GM19035 (cell line): Measurements from ENCODE around the gene ALDH2.
"Not testable (repeated sequence)": the region's sequence is repeated elsewhere in the genome, so short reads cannot be mapped to it uniquely, and the experiment has no call there.

Source experiments
- ATAC-seq: cut with Tn5 transposase; IDR thresholded peaks from one replicate; pipeline ENCODE4 v1.9.1; 2021; ENCODE audit not compliant: unreplicated experiment

ALDH2 gene

DNA sequence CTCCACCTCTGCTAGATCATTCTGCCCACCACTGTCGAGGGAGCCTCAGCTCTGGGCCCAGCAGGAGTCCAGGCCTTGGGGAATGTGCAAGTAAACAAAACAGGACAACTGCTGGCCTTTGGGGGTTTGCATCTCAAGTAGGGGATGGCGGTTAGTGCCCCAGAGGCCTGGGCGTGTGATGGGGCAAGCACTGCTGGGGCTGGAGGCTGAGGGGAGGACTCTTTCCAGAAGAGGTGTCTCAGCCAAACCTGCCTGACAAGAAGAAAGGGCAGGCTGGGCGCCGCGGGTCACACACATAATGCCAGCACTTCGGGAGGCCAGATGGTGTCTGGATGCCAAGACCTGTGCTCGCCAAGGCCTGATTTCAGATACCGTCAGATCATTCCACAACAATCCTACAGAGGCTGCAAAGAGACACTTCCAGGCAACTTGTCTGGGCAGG lies 8.6 kb upstream of the ALDH2 start:
- no peak for ATAC-seq

DNA sequence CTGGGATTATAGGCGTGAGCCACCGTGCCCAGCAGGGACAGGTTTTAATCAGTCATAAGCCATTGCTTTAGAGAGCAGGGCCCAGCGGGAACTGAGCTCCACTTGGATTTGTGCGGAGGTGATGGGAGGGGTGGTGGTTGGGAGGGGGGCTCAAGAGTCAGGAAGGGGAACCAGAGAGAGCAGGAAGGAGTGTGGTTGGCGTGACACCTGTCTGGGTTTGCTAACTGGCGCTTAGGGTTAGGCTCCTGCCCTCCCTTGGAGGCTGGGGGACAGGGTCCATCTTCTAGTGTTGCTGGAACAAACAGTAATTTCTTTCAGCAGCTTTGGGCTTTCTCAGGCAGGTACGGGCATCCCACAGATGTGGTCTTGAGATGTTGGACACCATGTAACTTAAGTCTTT lies 7.5 kb upstream of the ALDH2 start:
- ATAC-seq, result no peak

DNA sequence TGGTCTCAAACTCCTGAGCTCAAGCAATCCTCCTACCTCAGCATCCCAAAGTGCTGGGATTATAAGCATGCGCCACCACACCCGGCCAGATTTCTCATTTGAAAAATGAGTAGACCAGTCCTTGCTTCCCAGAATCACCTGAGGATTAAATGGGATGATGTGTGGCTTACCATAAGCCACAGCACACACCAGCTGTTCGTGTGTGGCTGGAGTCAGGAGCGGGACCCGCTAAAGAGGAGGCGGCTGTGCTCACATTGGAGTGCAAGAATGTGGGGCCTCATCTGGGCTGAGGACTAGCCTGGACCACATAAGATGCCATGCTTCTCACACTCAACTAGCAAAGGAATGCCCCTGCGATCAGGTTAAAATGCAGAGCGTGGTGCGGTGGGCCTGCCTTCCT lies 6.7 kb upstream of the ALDH2 start:
- ATAC-seq, result no peak

DNA sequence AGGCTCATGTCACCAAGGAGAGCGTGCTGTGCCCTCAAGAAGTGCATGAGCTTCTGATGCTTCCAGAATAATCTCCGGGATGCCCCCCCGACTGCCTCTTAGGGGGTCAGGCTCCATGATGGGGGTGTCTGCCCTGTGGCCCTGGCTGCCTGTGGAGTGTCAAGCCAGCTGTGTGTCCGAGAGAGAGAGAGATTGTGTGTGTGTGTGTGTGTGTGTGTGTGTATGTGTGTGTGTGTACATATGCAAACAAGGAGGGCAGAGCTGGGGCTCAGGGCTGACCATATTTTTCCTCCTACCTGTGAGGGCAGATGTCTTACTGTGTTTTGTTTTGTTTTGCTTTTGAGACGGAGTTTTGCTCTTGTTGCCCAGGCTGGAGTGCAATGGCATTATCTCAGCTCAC lies 5.6 kb upstream of the ALDH2 start:
- ATAC-seq, result no peak

DNA sequence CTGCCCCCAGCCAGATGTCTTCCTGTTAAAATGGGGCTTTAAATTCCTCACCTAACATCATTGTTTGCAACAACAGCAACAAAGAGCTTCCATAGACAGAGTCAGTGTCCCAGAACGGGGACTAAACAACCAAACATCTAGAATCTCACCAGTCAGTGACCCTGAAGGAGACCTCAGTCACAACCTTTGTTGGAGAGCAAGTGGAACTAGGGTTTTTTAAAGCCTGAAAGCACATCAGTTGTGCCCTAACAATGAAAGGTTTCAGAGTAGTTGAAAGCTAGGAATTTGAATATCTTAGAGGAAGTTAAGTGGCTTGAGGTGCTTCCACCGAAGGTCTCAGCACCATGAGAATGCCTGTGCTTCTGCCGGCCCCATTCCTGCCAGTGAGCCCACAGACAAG lies 5.0 kb upstream of the ALDH2 start:
- ATAC-seq, result no peak

DNA sequence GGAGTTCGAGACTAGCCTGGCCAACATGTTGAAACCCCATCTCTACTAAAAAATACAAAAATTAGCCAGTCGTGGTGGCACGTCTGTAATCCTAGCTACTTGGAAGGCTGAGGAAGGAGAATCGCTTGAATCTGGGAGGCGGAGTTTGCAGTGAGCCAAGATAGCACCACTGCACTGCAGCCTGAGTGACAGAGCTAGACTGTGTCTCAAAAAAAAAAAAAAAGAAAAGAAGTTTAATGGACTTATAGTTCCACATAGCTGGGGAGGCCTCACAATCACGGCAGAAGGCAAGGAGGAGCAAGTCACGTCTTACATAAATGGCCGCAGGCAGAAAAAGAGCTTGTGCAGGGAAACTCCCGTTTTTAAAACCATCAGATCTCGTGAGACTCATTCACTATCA lies 3.2 kb upstream of the ALDH2 start:
- not testable (repeated sequence) for ATAC-seq

DNA sequence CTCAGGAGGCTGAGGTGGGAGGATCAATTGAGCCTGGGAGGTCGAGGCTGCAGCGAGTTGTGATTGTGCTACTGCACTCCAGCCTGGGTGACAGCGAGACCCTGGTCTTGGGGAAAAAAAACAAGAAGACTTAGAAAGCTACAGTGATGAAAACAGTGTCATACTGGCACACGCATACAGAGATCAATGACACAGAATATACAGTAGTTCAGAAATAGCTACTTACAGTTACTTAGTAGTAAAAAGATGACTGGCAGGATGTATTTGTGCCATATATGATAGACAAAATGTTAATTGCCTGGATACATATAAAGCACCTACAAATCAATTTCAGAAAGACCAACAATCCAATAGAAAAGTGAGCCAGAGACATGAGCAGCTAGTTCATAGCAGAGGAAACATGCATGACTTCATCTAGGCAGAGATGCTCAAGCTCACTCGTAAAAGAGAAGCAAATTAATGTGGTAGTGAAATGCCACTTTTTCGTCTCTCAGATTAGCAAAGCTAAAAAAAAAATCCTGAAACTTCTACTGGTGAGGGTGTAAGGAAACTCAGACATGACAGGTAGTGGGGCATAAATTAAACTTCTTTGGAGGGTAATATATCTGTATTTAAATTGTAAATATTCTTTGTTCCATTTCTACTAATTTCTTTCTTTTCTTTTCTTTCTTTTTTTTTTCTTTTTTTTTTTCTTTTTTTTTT lies 2.5 kb upstream of the ALDH2 start:
- no peak for ATAC-seq

DNA sequence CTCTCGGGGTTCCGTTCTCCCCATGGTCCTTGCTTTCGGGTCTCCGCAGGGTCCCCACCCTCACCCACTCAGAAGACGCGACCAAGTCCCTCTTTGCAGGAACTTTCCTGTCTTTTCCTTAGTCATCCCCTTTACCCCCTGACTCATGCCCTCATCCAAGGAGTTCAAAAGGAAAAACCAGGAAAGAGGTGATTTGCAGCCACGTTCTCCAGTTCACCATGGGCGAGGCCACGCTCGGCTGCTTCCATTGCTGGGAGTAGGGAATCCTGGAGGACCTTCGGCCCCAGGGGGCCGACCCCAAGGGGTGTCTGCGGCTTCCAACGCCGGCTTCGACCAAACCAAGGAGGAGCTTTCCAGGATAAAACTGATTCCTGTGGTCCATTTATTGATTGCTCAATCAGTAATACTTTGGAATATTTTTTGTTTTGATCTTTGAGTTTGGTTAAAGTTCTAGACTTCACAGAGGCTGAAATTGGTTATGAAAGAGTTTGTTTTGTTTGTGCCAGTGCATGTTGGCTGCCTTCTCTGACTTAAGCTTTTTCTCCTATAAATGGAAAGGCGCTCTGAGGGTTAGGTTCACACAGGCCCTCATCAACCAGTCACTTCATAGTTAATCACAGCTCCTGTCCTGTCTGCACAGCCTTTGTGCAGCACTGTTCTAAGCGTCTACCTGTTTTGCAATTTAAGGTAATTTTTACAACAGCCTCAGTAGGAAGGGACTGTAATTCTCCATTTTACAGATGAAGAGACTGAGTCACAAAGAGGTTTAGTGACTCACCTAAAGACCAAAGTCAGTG lies 827 bp downstream of the ALDH2 start:
- no peak for ATAC-seq

DNA sequence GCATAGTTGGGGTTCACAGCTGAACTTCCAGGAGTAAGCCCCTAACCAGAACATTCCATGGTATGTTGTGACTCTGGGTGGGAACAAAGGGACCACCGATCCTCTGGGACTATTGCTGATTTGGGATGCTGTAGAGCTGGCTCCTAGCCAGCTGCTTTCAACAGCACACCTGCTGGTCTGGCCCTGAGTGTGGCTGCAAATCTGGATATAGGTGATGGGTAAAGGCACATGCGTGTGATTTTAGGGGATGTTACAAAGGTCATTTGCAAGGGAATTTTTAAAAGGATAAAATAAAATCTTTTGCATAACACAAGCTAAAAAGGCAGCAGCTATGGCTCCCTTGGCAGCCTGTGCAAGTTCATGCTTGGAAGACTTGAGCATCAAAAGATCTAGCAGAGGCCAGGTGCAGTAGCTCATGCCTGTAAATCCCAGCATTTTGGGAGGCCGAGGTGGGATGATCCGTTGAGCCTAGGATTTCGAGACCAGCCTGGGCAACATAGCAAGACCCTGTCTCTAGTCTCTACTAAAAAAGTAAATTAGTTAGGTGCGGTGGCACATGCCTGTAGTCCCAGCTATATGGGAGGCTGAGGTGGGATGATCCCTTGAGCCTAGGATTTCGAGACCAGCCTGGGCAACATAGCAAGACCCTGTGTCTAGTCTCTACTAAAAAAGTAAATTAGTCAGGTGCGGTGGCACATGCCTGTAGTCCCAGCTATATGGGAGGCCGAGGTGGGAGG lies 1.6 kb downstream of the ALDH2 start:
- ATAC-seq, result no peak

DNA sequence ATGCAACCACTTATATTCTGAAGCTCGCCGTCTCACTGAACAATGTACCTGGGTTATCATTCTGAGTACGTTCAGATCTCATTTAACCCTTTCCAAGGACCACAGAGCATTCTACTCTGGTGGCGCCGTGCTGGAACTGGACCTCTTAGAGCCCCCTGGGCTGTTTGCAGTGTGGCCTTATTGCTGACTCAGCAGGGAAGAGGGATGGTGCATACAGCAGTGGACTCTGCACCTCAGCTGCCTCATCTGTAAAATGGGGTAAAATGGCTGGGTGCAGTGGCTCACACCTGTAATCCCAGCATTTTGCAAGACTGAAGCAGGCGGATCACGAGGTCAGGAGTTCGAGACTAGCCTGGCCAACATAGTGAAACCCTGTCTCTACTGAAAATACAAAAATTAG lies 2.9 kb downstream of the ALDH2 start:
- no peak for ATAC-seq

DNA sequence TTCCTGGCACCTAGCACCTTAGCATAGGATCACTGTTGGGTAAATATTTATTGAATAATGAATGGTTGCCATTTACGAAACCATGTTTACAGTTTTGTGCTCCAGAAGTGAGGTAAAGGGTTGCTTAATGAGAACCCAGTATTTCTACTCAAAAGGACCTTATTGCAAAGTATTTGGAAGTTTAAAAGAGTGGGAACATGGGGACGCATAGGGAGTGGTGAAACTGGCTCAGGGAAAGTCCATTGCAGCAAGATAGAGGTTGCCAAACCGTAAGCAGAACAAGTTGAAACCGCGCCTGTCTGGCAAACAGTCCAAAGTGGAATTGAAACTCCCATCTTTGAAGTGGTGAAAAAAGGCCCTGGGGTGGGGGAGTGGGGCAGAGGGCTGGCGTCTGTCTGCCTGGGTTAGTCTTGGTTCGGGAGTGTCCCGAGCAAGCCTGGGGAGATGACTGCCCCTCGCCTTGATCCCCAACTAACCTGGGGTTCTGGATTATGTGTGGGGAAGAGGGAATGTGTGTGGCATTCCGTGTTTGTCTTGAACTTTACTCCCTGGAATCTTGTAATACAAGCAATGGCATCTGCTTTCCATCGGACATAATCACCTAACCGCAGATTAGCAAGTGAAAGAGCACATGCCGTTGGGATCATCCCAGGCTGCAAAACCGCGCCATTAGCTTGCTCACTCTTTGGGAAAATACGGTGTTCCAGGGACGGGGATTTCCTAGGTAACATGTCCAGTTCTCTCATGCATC lies 7.2 kb downstream of the ALDH2 start:
- no peak for ATAC-seq

DNA sequence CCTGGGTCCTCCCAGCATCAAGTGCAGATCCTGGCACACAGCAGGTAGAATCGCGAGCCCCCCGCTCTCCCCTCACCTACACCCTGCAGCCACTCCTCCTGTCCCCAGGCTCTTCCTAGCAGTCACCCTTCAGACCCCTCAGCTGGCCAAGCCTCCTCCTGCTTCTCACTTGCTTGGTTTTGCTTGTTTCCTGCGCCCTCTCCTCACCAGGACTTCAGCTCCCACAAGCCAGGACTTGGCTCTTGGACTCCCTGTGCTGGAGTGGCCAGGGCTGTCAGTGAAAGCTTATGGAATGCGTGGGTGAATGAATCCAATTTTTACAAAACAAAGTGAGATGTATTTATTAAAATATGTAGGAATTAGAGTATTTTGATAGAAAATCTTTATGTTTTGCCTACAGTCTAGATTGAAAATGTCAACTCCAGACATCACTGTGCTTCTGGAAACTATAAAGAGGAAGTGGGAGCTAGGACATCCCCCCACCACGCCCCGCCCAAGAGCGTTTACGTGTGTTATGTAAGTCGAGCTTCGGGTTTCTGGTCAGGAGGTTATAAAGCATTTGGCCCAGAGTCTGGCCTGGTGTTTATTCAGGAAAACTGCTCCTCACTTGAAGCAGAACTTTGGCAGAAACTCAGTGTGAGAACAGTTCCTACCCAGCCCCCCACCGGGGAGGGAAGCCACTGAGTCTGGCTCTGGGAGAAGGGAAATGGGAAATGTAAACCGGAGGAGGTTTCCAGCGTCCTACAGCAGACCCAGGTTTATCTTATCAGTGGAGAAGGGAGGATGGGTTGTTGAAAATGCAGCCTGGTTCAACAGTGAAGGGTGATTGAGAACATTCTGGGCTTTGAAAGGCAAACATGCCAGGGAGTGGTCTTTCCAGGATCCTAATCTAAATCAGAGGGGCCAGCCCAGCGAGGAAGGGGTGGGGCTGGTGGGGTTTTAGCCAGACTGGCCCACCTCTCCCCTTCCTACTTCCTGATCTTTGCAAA lies 8.8 kb downstream of the ALDH2 start:
- ATAC-seq, result peak; percentile 63

DNA sequence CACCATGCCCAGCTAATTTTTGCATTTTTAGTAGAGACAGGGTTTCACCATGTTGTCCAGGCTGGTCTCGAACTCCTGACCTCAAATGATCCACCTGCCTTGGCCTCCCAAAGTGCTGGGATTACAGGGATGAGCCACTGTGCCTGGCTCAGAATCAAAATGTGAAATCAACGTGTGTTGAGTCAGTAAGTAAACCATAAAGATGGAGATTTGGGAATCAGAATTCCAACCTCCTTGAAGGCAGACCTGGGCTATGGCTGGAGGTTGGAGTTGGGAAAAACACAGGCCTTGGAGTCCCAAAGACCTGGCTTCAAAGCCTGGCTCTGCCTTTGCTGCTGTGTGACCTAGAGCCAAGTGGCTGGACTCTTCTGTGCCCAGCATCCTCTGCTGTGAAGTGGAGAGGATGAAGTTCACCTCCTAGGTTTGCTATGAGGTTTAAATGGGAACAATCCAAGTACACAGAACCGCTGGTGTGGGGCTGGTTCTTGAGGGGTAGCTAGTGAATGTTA lies 10.2 kb downstream of the ALDH2 start:
- ATAC-seq, result no peak

DNA sequence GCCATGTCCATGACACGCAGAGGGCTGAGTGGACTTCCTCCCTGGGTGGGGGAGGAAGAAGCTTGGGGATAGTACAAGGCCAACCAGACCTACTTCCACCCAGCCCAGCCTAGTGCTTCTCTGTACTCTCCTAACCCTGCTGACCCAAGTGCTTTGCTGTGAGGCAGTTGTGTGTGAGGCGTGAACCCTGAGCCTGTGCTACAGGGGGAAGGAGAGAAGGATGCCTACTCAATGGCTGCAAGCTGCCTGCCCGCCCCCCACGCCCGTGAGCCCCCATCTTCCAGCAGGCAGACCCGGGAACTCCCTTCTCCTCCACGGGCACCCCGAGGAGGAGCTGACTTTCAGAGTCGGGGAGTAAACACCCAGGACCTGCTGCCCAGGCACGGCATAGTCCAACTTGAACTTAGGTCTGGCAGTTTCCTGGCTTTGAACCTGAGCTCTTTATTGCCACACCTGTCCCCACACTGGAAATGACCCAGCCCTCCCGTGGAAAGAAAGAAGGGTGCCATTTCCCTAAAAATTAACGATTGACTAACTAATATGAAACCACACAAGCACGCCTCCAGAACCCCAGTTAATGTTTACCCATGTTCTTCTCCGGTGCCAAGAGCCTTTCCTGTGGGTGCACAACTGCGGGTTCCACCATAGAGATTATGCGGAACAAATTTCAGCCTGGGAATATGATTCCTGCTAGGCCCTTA lies 10.8 kb downstream of the ALDH2 start:
- no peak for ATAC-seq

DNA sequence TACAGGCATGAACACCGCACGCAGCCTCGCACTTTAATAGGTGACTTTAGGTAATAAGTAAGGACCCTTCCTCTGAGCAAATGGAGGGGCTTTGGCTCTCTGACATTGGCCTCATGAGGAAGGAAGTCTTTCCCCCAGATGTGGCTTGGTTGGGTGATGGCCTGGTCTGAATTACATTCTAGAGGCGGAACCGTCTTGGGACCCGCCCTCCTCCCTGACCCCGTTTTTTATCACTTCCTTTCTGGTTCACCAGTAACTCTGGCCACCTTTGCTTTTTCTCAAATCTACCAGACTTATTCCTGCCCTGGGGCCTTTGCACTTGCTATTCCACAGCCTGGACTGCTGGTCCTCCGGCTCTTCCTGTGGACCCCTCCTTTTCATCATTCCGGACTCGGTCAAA lies 13.4 kb downstream of the ALDH2 start:
- ATAC-seq, result no peak

DNA sequence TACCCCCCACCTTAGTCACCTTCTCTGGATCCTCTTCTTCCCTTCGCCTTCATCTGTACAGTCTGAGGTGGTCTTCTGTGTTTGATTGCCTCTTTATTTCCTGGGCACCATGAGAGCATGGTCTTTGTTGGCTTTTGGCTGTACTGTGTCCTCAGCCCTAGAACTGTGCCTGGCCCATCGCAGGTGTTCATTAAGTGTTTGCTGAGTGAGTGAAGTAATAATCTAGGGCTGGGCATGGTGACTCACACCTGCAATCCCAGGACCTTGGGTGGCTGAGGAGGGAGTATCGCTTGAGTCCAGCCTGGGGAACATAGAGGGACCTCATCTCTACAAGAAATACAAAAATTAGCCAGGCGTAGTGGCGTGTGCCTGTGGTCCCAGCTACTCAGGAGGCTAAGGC lies 13.9 kb downstream of the ALDH2 start:
- no peak for ATAC-seq

DNA sequence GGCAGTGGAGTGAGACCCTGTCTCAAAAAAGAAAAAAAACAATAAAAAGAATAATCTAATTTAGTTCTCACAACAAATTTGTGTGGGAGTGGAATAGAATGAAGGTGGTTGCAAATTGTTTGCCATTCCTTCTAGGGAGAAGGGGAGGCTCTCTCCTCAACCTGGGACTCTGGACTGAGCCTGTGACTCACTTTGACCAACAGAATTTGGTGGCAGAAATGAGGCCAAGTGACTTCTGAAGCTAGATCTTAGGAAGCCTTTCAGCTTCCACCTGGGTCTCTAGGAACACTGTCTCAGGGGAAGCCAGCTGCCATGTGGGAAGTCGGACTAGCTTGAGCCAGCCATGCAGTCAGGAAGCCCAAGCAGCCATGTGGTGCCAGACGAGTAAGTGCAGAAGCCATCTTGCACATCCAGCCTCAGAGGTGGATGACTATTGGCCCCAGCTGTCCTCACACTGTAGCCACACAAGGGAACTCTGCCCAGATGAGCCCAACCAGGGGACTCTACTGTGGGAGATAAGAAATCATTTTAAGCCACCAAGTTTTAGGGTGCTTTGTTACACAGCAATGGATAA lies 14.4 kb downstream of the ALDH2 start:
- ATAC-seq, result no peak

DNA sequence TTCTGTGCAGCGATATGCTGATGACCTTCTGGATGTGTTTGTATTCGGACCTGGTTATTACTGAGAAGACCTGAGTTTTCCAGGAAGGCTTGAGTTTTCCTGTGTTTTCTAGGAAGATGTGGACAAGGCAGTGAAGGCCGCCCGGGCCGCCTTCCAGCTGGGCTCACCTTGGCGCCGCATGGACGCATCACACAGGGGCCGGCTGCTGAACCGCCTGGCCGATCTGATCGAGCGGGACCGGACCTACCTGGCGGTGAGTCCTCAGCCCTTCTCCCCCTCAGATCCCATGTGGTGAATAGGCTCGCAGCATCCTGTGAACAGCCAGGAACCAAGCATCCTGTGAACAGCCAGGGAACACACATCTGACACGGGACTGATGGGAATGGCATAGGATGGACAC lies 16.3 kb downstream of the ALDH2 start:
- ATAC-seq, result no peak

DNA sequence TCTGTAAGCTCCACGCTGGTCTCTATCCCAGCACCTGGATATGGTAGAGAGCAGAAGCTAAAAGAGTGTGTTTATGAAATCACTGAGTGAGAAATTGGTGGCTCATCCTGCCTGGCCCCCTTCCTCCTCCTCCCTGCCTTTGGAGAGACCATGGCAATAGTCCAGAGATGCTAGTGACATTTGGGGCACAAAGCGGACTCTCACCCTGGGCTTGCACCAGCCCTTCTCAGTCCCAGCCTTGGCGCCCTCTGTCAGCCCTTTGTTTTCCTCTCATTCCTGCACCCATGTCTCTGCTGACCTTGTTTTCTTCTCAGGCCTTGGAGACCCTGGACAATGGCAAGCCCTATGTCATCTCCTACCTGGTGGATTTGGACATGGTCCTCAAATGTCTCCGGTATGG lies 18.2 kb downstream of the ALDH2 start:
- ATAC-seq, result no peak
